22Rv1 (cell line): Measurements from ENCODE around the gene GABRB1.

ENCODE experiments used
- ZFX ChIP-seq: fragments of 450-650 bp; IDR thresholded peaks from 2 replicates; pipeline ENCODE4 v1.6.1; 2017; ENCODE audit warnings: antibody characterized with exemption, borderline replicate concordance
- TF ChIP-seq, protein P1 (sequence below): fragments of 450-650 bp; IDR thresholded peaks from 2 replicates; pipeline ENCODE4 v1.5.1; 2017; ENCODE audit warnings: mild to moderate bottlenecking

DNA sequence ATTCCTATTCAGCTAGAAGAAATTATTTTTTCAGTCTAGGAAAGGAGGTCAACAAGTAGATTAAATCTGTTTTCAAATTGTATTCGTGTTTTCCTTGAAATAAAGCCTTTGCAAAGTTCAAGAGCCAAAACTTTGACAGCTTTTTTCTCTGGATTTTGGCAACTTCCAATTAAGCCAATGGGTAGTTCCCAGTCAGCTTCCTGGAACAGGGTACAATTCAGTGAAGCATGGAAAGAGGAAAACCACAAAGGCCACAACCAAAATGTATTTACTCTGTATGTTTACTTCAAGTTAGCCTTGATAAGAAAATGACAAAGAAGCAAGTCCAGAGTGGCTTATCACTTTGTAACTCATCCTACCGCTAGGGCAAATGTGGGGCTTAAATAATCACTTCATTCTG is 243.5 kb downstream of the GABRB1 start:
- TF ChIP-seq, protein P1, sequence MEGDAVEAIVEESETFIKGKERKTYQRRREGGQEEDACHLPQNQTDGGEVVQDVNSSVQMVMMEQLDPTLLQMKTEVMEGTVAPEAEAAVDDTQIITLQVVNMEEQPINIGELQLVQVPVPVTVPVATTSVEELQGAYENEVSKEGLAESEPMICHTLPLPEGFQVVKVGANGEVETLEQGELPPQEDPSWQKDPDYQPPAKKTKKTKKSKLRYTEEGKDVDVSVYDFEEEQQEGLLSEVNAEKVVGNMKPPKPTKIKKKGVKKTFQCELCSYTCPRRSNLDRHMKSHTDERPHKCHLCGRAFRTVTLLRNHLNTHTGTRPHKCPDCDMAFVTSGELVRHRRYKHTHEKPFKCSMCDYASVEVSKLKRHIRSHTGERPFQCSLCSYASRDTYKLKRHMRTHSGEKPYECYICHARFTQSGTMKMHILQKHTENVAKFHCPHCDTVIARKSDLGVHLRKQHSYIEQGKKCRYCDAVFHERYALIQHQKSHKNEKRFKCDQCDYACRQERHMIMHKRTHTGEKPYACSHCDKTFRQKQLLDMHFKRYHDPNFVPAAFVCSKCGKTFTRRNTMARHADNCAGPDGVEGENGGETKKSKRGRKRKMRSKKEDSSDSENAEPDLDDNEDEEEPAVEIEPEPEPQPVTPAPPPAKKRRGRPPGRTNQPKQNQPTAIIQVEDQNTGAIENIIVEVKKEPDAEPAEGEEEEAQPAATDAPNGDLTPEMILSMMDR, result no peak
- TF ChIP-seq ZFX, result no peak
